ENCODE results near the gene BPIFA1.

DNA sequence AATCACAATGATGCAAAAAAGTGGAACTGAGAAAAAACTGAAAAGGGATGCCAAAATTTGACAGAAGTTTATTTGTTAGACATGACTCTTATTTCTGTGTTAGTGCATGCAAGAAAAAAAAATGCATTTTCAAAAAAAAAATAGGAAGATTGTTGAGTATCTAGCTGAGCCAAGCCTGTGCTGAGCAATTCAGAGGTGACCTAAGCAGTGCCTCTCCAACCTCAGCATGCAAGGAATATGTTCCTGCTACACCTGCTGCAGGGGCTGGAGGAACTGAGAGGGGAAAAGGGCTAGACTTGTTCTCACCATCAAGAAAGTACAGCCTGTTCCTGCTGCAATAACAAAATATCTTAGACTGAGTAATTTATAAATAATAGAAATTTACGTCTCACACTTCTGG, 43.8 kb upstream of the BPIFA1 start:
- TF ChIP-seq ZNF274 (IDR thresholded peaks at IDR 0.05; ENCODE audit: borderline replicate concordance, extremely low read depth, low read length) (no peak), CTCF (IDR thresholded peaks at IDR 0.05; ENCODE audit: control extremely low read depth in 1 of 3, insufficient read depth in 1 of 3, low read depth in 1 of 3, low read length in 3 of 3) (no peak), GABPA (IDR thresholded peaks at IDR 0.05; ENCODE audit: borderline replicate concordance, insufficient read depth, low read length) (no peak), TBP (IDR thresholded peaks at IDR 0.05; ENCODE audit: low read depth, low read length) (no peak), EP300 (IDR thresholded peaks at IDR 0.05; ENCODE audit: borderline replicate concordance in 1 of 2, low read depth in 2 of 2, low read length in 2 of 2) (no peak), EZH2 (IDR thresholded peaks at IDR 0.05; ENCODE audit: low read depth, low read length, severe bottlenecking) (no peak), POLR2A (IDR thresholded peaks at IDR 0.05; ENCODE audit: control extremely low read depth in 1 of 2, low read depth in 2 of 2, low read length in 2 of 2) (no peak)
